IMR-90 (cell line): ENCODE data around the gene RNASE1.

Source experiments
- BHLHE40 ChIP-seq: fragments of 150-350 bp; IDR thresholded peaks from 2 replicates; pipeline ENCODE4 v1.6.1; 2016; ENCODE audit warnings: mild to moderate bottlenecking, low read depth, low read length
- TF ChIP-seq, protein P1 (sequence below): conservative IDR thresholded peaks from 2 replicates; pipeline ENCODE4 v1.5.1; 2012; ENCODE audit warnings: mild to moderate bottlenecking, low read depth, low read length, improper control_type of control experiment

DNA sequence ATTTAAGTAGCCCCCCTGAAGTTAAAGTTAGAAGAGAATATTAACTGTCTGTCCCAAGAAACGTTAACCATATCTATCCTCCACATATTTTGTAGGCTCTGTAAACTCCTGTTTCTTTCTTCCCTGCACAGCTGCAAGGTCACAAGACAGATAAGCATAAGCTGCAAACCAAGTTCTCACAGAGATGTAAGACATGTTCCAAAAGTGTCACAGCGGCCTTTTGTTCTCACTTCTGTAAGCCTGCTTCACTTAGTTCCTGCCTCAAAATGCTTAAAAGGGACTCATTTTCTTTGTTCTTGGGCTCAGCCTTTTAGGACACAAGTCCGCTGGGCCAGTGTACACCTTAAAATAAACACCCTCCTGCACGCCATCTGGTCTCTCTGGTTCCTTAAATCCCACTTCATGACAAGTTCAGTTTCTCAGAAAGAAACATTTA lies 3.2 kb downstream of the RNASE1 start:
- no peak for TF ChIP-seq BHLHE40
- TF ChIP-seq, protein P1, sequence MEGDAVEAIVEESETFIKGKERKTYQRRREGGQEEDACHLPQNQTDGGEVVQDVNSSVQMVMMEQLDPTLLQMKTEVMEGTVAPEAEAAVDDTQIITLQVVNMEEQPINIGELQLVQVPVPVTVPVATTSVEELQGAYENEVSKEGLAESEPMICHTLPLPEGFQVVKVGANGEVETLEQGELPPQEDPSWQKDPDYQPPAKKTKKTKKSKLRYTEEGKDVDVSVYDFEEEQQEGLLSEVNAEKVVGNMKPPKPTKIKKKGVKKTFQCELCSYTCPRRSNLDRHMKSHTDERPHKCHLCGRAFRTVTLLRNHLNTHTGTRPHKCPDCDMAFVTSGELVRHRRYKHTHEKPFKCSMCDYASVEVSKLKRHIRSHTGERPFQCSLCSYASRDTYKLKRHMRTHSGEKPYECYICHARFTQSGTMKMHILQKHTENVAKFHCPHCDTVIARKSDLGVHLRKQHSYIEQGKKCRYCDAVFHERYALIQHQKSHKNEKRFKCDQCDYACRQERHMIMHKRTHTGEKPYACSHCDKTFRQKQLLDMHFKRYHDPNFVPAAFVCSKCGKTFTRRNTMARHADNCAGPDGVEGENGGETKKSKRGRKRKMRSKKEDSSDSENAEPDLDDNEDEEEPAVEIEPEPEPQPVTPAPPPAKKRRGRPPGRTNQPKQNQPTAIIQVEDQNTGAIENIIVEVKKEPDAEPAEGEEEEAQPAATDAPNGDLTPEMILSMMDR = no peak
